OCI-LY1 (cell line): ENCODE results near the gene MCTP2.

Source experiments
- CTCF ChIP-seq: fragments of 200-600 bp; sonication (generic), shearing (Covaris generic); IDR thresholded peaks from 2 replicates; pipeline ENCODE4 v1.5.1; 2017; ENCODE audit warnings: mild to moderate bottlenecking, antibody characterized with exemption, low read length, moderate library complexity, mixed read lengths
- EZH2 ChIP-seq: fragments of 200-600 bp; sonication (generic), shearing (Covaris generic); IDR thresholded peaks from 2 replicates; pipeline ENCODE4 v1.8.0; 2017; ENCODE audit warnings: borderline replicate concordance, mixed run types, mild to moderate bottlenecking, antibody characterized with exemption, low read length, moderate library complexity, mixed read lengths

GRCh38 chr15:94266789-94267188 is 35.4 kb downstream of the MCTP2 start:
- TF ChIP-seq CTCF (no peak), EZH2 (no peak)
